Muscle layer of colon (tissue), 2 donors: ENCODE results near the gene NFYA.

ENCODE experiments used
- H3K27ac ChIP-seq: one replicate; pipeline ENCODE4 v1.7.0; 2013; ENCODE audit warnings: low read depth, mild to moderate bottlenecking, low read length, moderate library complexity
- H3K27me3 ChIP-seq, 2 donors: one replicate each; pipeline ENCODE4 v1.7.0; 2013; ENCODE audit warnings: low read length in 2 of 2, mild to moderate bottlenecking in 2 of 2; ENCODE audit not compliant: insufficient read depth in 2 of 2, control insufficient read depth in 1 of 2
- H3K36me3 ChIP-seq: one replicate; pipeline ENCODE4 v1.7.0; 2013; ENCODE audit warnings: mild to moderate bottlenecking, low read length; ENCODE audit not compliant: insufficient read depth
- H3K4me1 ChIP-seq: one replicate; pipeline ENCODE4 v1.7.0; 2013; ENCODE audit warnings: mild to moderate bottlenecking, low read length; ENCODE audit not compliant: insufficient read depth
- H3K4me3 ChIP-seq, 2 donors: one replicate each; pipeline ENCODE4 v1.7.0; 2013; ENCODE audit warnings: low read length in 2 of 2, low read depth in 1 of 2, mild to moderate bottlenecking in 1 of 2, moderate library complexity in 1 of 2
- H3K9ac ChIP-seq: one replicate; pipeline ENCODE4 v1.7.0; 2013; ENCODE audit warnings: low read length
- H3K9me3 ChIP-seq: one replicate; pipeline ENCODE4 v1.7.0; 2013; ENCODE audit warnings: mild to moderate bottlenecking, low read length
- donor health status: abdominal sarcoma.
- donor health status: Adenocarcinoma of cecum.

The NFYA gene

GRCh38 chr6:41135062-41135832 lies 62.5 kb downstream of the NFYA start:
- H3K27me3 ChIP-seq = no peaks in the 10 kb centered on the region
- no peak overlapping the region for H3K9ac ChIP-seq
- H3K9me3 ChIP-seq = no peaks in the 10 kb centered on the region
- no peak overlapping the region for H3K27ac ChIP-seq
- H3K4me3 ChIP-seq = no peak overlapping the region
- H3K36me3 ChIP-seq = no peaks in the 10 kb centered on the region
- no peaks in the 10 kb centered on the region for H3K4me1 ChIP-seq

GRCh38 chr6:41136911-41137310 lies 64.1 kb downstream of the NFYA start:
- Histone ChIP-seq H3K9ac (no peak overlapping the region), H3K36me3 (no peaks in the 10 kb centered on the region), H3K27ac (no peak overlapping the region), H3K27me3 (no peaks in the 10 kb centered on the region), H3K9me3 (no peaks in the 10 kb centered on the region), H3K4me3 (no peak overlapping the region), H3K4me1 (no peaks in the 10 kb centered on the region)

- Histone ChIP-seq H3K4me1 (no peaks in the 10 kb centered on the region), H3K27ac (no peak overlapping the region), H3K27me3 (no peaks in the 10 kb centered on the region), H3K4me3 (no peak overlapping the region), H3K9ac (no peak overlapping the region), H3K9me3 (no peaks in the 10 kb centered on the region), H3K36me3 (no peaks in the 10 kb centered on the region)
These were observed 75.1 kb downstream of the NFYA start for GRCh38 chr6:41147917-41148316.
